Activated CD8-positive, alpha-beta T cell treated with anti-CD3 and anti-CD28 coated beads, Interleukin-2, amount 10 ng/mL, durations not matched to agents 7 days and 5 days (primary cell): Measurements from ENCODE around the gene CCNY. TPM values are rescaled to one million over a fixed set of nuclear protein-coding genes. Genes with fewer than 3 reads are reported as not detected.

Source experiments
- ATAC-seq: fragments of 150-1000 bp; cut with Tn5 transposase; one replicate; pipeline ENCODE4 v1.10.0; 2021; ENCODE audit warnings: moderate library complexity
- CTCF ChIA-PET: fragments of 350-600 bp; sonication (Branson Sonifier 250); formaldehyde crosslinking; loops from one replicate; lab custom pipeline; 2021; ENCODE audit warnings: antibody characterized with exemption; lab: Charles Lee
- POLR2A ChIA-PET: fragments of 350-600 bp; sonication (Branson Sonifier 250); formaldehyde crosslinking; loops from one replicate; lab custom pipeline; 2021; ENCODE audit warnings: antibody characterized with exemption; lab: Charles Lee
- DNase-seq: peaks from one replicate; pipeline ENCODE4 v3.0.0-alpha.2; 2020
- H3K27ac Mint-ChIP-seq: one replicate; pipeline ENCODE4 v1.8.0; 2021; ENCODE audit warnings: mild to moderate bottlenecking, mixed read lengths
- H3K27me3 Mint-ChIP-seq: one replicate; pipeline ENCODE4 v1.8.0; 2021; ENCODE audit warnings: low read depth, mixed read lengths
- H3K36me3 Mint-ChIP-seq: one replicate; pipeline ENCODE4 v1.8.0; 2021; ENCODE audit warnings: low read depth, mixed read lengths
- H3K4me1 Mint-ChIP-seq: one replicate; pipeline ENCODE4 v1.8.0; 2021; ENCODE audit warnings: low read depth, mixed read lengths
- H3K4me3 Mint-ChIP-seq: one replicate; pipeline ENCODE4 v1.8.0; 2021; ENCODE audit warnings: mild to moderate bottlenecking, mixed read lengths
- H3K9me3 Mint-ChIP-seq: one replicate; pipeline ENCODE4 v1.8.0; 2022; ENCODE audit warnings: mixed read lengths; ENCODE audit not compliant: insufficient read depth
- total RNA-seq, 2 experiments: library from RNA; stranded (reverse); gene quantifications; one replicate each; pipeline ENCODE4 v1.2.3, GENCODE V29; 2021

Gene CCNY
- total RNA-seq, 2 experiments from 2014 or later = 55.6 to 64.1 TPM

DNA sequence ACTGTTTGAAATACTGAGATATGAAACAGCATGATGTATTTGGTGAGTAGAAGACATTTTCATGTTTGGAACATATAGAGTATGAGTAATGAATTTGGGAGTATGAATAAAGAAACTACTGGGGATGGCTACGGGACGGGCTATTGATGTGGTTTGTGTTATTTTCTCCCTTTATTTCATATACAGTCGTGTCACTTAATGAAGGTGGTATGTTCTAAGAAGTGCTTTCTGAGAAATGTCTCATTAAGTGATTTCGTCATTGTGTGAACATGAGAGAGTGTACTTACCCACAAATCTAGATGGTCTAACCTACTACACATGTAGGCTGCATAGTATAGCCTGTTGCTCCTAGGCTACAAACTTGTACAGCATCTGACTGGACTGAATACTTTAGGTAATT, 106.3 kb downstream of the CCNY start:
- ATAC-seq (no peak), DNase-seq (no peak)
- Mint-ChIP-seq H3K9me3 (peaks cover 46% of the 10 kb centered on the region), H3K27ac (peak overlapping the region; percentile 65), H3K4me1 (peaks cover 35% of the 10 kb centered on the region), H3K4me3 (no peak overlapping the region), H3K27me3 (no peaks in the 10 kb centered on the region), H3K36me3 (peaks cover 56% of the 10 kb centered on the region)
- ChIA-PET CTCF (no interaction called here), POLR2A (interaction anchor here (0.6 kb wide), 1 partner anchor 218 kb away, joined by 3 read pairs; no protein-coding TSS in a partner anchor)

DNA sequence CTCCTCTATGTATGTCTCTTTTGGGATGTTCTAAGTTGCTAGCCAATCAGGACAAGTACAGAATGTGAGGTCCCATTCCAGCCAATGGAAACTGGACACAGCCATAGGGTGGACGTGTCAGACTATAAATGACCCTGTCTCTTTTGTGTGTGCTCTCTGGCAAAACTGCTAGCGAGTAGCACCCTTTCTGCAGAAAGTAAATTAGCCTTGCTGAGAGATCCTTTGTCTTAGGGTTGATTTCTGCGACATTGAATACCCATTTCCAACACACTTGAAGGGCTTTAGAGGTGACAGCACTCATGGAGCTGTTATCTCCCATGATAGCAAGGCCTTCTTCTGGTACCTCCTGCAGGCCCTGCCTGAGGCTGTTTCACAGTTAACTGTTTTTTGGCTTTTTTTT, 107.5 kb downstream of the CCNY start:
- Mint-ChIP-seq H3K4me3 (no peak overlapping the region), H3K36me3 (peaks cover 55% of the 10 kb centered on the region), H3K4me1 (peaks cover 47% of the 10 kb centered on the region), H3K9me3 (peaks cover 40% of the 10 kb centered on the region), H3K27me3 (no peaks in the 10 kb centered on the region), H3K27ac (no peak overlapping the region)
- ATAC-seq (no peak), DNase-seq (no peak)
- CTCF ChIA-PET = no interaction called here
- POLR2A ChIA-PET = no interaction called here

DNA sequence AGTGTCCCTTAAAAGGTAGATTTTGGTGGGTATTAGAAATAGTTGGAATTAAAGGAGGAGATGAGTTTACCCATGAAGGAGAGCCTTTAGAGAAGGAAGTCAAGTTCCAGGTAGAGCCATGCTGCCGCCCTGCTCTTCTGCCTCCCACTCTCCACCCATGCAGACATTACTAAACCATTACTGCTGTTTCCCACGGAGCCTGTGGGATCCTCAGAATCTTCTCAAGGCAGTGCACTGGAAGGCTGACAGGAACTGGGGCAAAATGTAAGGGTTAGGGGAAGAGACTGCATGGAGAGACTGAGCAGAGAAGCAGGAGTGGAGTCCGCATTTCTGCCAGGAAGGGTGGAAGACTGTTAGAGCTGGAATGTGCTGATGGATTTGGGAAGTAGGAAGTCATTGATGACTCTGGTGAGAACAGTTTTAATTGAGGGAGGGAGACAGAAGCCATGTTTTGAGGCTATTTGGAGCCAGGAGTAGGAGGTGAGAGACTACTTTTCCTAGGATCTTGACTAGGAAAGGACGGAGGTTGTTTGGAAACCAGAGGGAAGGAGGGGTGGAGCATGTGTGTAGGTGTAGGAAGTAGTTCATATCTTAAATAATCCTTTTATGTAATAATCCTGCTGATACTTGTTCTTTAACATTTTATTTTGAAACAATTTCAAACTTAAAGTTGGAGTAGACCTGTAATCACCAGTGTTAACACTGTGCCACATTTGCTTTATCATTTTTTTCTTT, 109.0 kb downstream of the CCNY start:
- peaks cover 35% of the 10 kb centered on the region for H3K9me3 Mint-ChIP-seq
- ATAC-seq (no peak), DNase-seq (no peak)
- H3K4me1 Mint-ChIP-seq = peaks cover 62% of the 10 kb centered on the region
- CTCF ChIA-PET = no interaction called here
- H3K36me3 Mint-ChIP-seq = peaks cover 47% of the 10 kb centered on the region
- no peak overlapping the region for H3K27ac Mint-ChIP-seq
- no peak overlapping the region for H3K4me3 Mint-ChIP-seq
- POLR2A ChIA-PET = no interaction called here
- H3K27me3 Mint-ChIP-seq = no peaks in the 10 kb centered on the region

DNA sequence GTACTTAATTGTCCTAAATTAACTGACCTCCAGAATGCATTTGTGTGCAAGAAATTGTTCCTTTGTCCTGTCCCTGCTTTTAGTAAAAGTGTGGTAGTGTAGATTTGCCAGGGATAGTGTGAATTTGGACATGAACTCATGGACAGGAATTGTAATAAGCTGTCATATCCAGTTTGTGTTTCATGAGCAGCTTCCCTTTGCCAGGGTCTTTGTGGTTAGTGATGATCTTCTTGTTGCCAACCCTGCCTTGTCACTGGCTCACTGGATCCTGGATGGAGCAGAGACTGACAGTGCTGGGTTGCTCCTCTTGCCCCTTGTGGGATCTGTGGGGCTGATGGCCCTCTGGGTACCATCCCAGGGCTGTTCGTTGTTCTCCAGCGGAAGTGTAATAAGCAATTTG, 110.1 kb downstream of the CCNY start:
- DNase-seq (no peak), ATAC-seq (no peak)
- H3K27ac Mint-ChIP-seq = no peak overlapping the region
- peaks cover 27% of the 10 kb centered on the region for H3K9me3 Mint-ChIP-seq
- H3K36me3 Mint-ChIP-seq = peaks cover 40% of the 10 kb centered on the region
- ChIA-PET POLR2A (no interaction called here), CTCF (no interaction called here)
- H3K4me1 Mint-ChIP-seq = peaks cover 69% of the 10 kb centered on the region
- H3K27me3 Mint-ChIP-seq = no peaks in the 10 kb centered on the region
- no peak overlapping the region for H3K4me3 Mint-ChIP-seq

DNA sequence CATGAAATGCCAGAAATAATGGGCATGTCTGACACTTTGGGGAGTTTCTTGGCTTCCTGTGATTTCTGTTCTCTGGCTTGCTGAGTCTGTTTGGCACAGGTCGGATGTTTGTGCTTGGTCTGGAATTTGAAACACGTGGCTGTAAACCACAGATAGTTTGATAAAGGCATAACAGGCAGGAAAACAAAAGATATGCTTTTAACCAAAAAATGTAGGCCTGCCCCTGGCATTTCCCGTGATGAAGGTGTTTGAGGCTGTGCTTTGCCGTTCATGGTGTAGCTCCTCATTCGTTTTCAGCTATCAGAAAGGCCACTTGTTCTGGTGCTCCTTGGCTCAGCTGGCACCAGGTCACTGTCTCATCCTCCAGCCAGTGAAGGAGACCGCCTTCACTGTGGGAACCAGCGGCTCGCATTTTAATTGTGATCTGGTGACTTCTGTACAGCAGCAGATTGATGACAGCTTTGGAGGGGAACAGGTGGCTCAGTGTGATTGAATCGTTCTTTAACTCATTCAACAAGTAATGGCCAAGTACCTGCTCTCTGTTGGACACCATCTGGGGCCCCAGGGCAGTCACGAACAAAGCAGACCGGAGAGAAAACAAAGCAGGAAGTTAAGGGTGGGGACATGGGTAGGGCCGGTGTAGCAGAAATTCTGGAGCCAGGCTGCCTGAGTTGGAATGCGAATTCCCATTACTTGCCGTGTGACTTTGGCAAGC, 111.5 kb downstream of the CCNY start:
- ATAC-seq = peak; percentile 54
- H3K9me3 Mint-ChIP-seq = peaks cover 15% of the 10 kb centered on the region
- H3K4me1 Mint-ChIP-seq = peaks cover 63% of the 10 kb centered on the region
- H3K4me3 Mint-ChIP-seq = peak overlapping the region; percentile 34
- DNase-seq = peak; percentile 33
- peak overlapping the region; percentile 84 for H3K27ac Mint-ChIP-seq
- H3K27me3 Mint-ChIP-seq = no peaks in the 10 kb centered on the region
- peaks cover 28% of the 10 kb centered on the region for H3K36me3 Mint-ChIP-seq
- ChIA-PET CTCF (no interaction called here), POLR2A (no interaction called here)

DNA sequence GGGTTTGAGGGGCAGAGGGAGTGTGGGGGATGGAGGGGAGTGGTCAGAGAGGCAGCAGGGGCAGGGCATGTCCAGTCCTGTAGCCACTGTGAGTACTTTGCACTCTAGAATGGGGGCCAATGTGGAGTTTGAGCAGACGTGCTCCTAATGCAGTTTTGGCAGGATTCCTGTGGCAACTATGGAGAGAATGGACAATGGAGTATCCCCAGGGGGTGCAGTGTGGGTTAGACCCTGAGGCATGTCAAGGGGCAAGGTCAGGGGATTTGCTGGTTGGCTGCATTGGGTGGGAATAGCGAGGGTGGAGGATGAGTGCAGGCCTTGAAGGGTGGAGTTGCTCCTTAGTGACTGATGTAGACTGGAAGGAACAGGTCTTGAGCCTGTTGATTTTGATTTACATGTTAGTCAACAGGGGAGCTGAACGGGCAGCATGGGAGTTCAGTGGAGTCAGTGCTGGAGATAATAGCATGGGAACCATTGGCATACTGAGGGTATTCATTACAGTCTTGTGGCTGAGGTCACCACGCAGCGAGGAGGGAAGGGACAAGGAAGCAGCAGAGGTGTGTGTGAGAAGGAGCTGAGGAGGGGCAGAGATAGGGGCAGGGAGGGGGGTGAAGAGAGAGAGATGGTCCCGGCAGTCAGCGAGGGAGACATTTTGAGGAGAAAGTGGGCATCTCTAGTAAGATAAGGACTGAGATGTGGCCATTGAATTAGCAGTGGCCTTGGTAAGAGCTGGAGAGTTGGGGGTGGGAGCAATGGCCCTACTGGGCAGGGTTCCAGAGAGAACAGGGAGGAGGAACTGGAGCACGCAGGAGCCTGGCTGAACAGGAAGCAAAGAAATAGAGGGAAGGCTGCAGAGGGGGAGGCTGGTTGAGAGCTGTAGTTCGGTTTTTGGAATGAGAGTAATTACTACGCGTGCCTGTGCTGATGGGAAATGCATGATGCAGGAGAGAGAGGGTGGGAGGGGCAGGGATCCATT, 112.7 kb downstream of the CCNY start:
- peaks cover 11% of the 10 kb centered on the region for H3K9me3 Mint-ChIP-seq
- ChIA-PET CTCF (no interaction called here), POLR2A (no interaction called here)
- no peaks in the 10 kb centered on the region for H3K27me3 Mint-ChIP-seq
- ATAC-seq (no peak), DNase-seq (no peak)
- H3K36me3 Mint-ChIP-seq = peaks cover 22% of the 10 kb centered on the region
- no peak overlapping the region for H3K4me3 Mint-ChIP-seq
- peak overlapping the region; percentile 74 for H3K27ac Mint-ChIP-seq
- peaks cover 66% of the 10 kb centered on the region for H3K4me1 Mint-ChIP-seq

DNA sequence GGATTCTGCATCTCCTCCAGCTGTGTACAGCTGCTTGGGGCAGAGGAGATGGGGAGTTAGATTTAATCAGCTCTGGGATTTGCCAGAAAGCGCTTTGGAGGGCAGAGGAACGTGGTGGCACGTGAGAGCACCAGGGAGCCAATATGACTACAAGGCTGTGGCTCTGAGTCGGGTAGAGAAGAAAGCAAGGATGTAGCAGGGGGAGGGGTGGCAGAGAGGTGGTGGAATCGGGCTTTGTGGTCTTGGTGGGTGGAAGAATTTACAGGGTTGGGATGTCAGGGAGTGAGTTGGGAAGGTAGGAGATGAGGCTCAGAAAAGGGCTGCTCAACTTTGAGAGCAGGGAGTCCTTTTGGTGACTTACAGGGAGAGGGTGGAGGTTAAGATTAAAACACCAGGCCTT, 113.6 kb downstream of the CCNY start:
- peaks cover 5% of the 10 kb centered on the region for H3K9me3 Mint-ChIP-seq
- H3K4me3 Mint-ChIP-seq = no peak overlapping the region
- H3K27ac Mint-ChIP-seq = peak overlapping the region; percentile 50
- H3K27me3 Mint-ChIP-seq = no peaks in the 10 kb centered on the region
- ATAC-seq = no peak
- peaks cover 17% of the 10 kb centered on the region for H3K36me3 Mint-ChIP-seq
- peaks cover 73% of the 10 kb centered on the region for H3K4me1 Mint-ChIP-seq
- ChIA-PET CTCF (no interaction called here), POLR2A (no interaction called here)
- no peak for DNase-seq

DNA sequence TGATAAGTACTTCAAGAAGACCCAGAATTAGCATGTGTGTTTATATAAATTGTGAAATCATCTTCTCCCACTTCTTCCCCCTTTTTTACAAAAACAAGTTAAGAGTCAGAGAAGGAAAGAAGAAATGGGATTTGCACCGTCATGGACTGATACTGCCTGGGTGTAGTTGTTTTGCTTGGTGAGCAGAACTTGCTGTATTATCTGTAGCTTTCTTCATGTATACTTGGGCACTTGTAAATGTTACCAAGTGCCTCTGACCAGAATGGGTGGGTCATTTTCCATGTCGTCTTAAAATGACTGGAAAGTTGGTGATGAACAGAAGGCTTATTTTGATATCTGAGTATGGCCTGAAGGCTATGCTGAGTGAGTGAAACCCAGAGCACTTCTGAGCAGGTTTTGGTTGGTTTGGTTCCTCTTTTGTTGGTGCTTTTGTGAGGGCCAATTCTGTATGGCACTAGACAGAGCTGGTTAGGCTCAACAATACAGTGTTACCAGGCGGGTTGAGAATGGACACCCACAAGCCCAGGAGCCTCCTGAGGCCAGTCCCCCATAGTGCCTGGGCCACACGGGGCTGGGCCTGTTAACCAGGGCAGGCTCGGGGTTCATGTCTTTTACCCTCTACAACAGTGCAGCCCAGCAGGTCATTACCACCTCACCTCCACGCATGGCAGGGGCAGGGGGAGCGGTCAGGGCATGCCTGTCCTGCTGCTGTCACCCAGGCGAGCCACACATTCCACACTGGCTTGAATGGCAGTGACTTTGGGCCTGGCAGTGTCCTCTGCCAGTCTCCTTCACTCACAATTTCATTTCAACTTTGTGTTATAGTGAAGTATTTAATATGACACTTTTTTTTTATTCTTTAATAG, 115.1 kb downstream of the CCNY start:
- POLR2A ChIA-PET = no interaction called here
- CTCF ChIA-PET = interaction anchor here (0.5 kb wide), 1 partner anchor 54 kb away, joined by 3 read pairs; no protein-coding TSS in a partner anchor
- Mint-ChIP-seq H3K36me3 (peaks cover 9% of the 10 kb centered on the region), H3K9me3 (no peaks in the 10 kb centered on the region), H3K27me3 (no peaks in the 10 kb centered on the region), H3K4me1 (peaks cover 76% of the 10 kb centered on the region), H3K27ac (no peak overlapping the region), H3K4me3 (no peak overlapping the region)
- DNase-seq = no peak
- ATAC-seq = no peak

DNA sequence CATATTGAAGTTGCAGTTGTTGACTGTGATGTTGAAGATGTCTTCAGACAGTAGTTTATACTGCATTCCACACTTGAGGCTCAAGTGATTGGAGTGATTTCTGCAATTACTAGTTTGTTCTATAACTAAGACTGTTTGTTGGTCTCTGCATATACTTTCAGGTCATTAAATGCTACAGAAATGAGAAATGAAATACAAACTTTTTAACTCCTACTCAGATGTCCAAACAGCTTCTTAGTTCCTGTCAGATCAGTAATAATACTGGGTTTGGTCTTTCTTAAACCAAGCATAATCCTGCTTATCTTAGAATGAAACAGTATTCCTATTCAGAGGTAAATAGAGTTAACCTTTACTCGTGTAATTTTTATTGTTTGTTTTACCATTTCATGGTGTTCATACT, 115.9 kb downstream of the CCNY start:
- no peak for ATAC-seq
- H3K9me3 Mint-ChIP-seq = no peaks in the 10 kb centered on the region
- H3K36me3 Mint-ChIP-seq = peaks cover 9% of the 10 kb centered on the region

DNA sequence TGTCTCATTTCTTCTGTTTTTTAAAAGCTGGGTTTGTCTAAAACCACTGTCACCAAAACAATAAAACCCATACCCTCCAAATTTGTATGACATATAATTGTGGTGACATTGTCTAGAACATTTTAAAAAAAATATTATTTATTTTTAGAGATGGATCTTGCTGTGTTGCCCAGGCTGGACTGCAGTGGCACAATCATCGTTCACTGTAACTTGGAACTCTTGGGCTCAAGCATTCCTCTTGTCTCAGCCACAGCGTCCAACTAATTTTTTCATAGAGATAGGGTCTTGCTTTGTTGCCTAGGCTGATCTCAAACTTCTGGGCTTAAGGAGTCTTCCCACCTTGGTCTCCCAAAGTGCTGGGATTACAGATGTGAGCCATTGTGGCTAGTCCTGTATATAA, 116.5 kb downstream of the CCNY start:
- peaks cover 73% of the 10 kb centered on the region for H3K4me1 Mint-ChIP-seq
- POLR2A ChIA-PET = no interaction called here
- no peak overlapping the region for H3K4me3 Mint-ChIP-seq
- CTCF ChIA-PET = no interaction called here
- ATAC-seq (no peak), DNase-seq (no peak)
- no peaks in the 10 kb centered on the region for H3K9me3 Mint-ChIP-seq
- peaks cover 10% of the 10 kb centered on the region for H3K36me3 Mint-ChIP-seq
- no peaks in the 10 kb centered on the region for H3K27me3 Mint-ChIP-seq
- H3K27ac Mint-ChIP-seq = no peak overlapping the region

More for the DNA sequence above, 115.9 kb downstream of the CCNY start:
- Mint-ChIP-seq H3K4me3 (no peak overlapping the region), H3K4me1 (peaks cover 74% of the 10 kb centered on the region), H3K27me3 (no peaks in the 10 kb centered on the region), H3K27ac (no peak overlapping the region)
- ChIA-PET POLR2A (no interaction called here), CTCF (no interaction called here)
- no peak for DNase-seq
